Stimulated activated CD8-positive, alpha-beta memory T cell treated with anti-CD3 and anti-CD28 coated beads, Interleukin-15, amount 100 ng/mL, for 48 hours (primary cell): ENCODE measurements around the gene SOX5.

Source experiments
- DNase-seq, 2 donors: peaks; one replicate each; pipeline ENCODE4 v3.0.0-alpha.2; 2020; ENCODE audit warnings: low read depth in 2 of 2

SOX5 gene

DNA sequence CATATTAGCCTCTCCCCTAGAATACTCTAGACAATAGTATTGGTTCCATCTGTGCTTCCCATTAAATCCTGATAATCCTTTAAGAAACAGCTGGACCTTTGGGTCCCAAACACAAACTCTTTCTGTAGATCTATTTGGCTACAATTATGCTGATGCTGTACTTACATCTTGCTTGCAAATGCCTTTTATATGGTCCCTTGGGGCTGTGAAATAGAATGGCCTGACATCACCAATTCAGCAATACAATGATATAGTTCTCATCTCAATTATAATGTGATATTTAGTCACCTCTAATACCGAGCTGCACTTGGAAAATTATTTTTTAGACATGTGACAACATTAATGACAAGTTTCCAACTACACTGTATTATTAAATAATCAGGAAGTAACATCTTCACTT, 261.5 kb downstream of the SOX5 start:
- no peak for DNase-seq

DNA sequence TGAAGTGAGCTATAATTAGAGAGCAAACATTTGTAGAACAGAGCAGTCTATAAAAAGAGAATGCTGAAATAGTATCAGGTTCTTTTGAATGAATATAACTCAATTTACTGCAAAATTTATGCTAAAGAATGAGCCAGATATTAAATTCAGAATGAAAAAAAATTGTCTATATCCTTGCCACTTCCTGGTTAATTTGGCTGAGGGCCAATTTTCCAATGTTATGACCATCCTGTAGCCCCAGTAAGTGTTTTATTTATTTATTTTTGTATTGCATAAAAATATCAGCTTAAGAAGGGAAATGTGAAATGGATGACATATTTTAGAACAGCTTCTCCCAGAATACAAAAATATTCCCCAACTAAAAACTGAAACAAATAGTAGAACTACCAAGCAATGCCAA, 263.4 kb downstream of the SOX5 start:
- no peak for DNase-seq

DNA sequence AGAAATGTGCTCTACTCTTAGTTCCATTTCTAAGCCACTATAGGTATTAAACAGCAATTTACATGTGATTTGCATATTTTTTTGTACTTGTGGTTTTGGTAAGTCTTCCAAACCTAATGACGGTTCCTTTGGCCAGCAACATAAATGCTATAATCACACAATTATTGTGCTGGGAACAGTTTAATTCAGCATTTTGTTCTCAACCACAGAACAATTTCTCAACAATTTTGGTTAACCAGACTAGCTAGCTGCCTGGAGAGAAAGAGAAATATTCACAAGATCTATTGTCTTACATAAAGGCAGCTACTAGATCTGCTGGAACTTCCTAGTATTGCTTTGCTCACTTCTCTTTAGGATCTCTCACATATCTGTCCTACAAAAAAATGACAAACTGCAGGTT, 265.3 kb downstream of the SOX5 start:
- no peak for DNase-seq

DNA sequence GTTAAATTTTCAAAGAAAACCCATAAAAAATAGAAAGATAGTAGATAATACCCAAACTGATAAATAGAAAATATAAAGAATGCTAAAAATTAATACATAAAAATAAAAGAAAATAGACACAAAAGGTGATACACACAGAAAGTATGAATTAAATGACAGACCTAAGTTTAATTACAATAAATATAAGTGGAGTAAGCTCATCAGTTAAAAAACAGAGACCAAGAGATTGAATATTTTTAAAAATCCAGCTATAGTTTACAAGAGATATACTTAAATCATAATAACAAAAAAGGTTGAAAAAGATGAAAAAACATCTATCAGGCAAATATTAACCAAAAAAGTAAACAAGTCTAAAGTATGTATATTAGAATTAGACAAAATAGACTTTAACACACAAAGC, 268.2 kb downstream of the SOX5 start:
- DNase-seq: no peak

DNA sequence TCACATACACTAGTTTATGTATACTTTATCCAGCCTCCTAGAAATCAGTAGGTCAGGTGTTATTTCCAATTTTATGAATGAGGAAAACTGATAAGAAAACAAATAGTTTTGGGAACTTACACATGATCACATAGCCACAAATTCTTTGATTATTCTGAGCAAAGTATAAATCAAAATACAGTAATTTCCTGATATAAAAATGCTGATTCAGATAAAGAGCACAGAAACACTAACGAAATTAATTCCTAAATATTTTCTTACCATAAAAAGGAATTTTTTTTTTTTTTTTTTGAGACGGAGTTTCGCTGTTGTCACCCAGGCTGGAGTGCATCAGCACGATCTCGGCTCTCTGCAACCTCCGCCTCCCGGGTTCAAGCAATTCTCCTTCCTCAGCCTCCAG, 275.4 kb downstream of the SOX5 start:
- no peak for DNase-seq

DNA sequence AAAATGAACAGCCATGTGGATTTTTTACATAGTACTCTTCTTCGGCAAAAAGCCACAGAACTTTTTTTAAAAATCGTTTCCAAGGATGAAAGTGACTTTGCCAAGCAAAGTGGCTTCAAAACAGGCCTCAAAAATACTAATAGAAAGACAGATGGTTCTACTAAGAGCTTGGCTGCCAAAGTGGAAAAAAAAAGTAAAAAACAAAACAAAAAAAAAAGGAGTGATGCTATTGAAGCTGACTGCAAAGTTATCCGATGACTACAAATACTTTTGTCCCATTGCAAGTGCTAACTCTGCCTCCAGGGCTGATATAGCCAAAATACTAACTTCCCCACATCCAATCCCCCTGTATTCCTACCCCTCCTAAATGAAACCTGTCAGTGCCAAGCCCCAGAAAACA, 277.6 kb downstream of the SOX5 start:
- DNase-seq: no peak

DNA sequence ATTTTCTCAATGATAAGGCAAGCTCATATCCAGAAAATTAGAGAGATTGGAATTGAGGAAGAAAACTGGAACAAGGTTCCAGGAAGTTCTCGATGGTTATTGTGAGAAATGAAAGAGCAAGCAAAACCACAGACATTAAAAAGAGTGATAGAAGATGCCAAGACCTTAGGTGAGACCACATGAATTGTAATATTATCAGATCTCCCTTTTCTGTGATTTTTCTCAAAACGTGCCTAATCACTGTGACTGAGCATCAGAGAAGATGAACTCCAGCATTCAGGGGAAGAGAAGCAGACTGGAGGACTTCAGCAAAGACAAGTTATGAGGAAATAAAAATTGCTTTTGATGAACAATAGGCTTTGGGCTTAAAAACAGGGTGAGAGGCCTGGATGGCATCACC, 278.8 kb downstream of the SOX5 start:
- DNase-seq: no peak

DNA sequence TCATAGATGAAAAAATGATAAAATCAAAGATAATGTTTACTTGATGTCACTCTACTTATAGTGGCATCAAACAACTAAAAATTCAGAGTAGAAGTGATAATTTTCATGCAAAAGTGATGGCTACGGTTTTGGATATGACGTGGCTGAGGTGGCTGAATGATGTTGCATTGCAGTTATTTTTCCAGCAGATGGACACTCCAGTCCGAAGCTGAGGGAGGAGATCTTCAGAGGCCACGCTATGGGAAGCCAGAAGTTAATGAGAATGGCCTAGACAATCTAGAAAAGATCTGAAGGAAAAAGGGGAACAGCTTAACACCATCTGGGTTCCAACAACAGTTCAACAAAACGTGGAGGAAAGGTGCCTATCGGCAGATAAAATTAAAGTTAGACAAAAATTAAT, 279.8 kb downstream of the SOX5 start:
- DNase-seq: no peak

DNA sequence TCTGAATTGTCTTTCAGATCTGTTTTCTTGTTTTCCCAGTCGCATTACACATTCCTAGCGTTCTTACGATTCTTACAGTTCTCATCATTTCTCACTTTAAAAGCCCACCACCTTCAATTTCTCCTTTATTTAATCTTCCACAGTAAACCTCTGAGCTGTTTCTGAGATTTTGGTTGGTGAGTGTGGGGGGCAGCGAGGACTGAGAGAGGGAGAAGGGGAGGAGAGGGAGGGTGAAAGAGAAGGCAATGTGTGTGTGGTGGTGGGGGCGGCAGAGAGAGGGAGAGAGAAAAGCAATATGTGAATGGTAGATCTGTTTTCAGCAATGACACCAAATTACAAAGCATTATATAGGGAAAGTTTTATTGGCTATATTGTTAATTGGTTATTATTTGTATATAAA, 282.6 kb downstream of the SOX5 start:
- DNase-seq: no peak

DNA sequence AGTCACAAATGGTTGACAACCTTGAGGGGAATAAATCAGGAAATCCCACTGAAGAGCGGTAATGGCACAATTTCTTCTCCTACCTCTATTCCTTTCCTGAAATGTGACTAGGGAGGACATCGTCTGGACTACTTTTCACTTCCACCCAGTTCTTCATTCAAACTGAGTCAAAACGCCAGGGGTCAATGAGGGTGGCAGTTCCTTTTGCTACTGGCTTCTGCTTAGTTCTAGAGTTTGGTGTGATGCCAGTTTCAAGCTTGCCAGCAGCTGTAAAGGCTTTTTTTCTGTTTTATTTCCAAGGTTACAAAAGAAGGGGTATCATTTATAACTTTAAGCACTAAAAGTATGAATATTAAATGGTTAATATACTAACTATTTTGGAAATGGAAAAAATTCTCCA, 286.5 kb downstream of the SOX5 start:
- DNase-seq: no peak

DNA sequence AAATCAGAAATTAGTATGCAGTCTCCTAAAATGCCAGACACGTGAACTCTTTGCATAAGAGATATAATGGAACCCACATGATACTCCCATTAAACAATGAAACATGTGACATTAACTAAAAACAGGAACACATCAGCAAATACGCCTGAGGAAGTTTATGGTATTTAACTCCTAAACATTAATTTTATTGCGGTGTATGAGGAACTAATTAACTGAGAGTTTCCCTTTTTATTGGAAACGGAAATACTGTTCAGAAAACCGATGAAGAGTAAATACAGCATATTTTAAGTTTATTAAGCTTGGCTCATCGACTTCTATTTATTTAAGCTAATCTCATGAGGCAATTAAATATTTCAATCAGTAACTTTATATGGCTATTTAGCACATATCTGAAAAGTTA, 290.3 kb downstream of the SOX5 start:
- no peak for DNase-seq

DNA sequence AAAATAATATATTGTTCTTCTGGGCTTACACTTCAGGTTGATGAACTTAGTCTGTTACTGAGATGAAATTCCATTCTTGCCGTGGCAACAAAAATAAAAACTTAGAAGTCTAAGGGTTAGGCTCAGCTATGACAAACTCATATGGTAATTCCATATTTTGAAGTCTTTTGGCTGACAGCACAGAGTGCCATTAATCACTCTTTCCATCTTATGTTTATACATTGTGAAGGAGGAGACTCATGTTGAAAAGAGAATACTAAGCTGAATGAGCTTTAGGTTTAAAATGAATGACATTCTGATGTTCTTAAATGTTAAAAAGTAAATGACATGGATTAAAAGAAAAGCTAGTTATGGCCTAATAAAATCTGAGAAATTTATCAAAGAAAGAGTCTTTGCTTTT, 291.9 kb downstream of the SOX5 start:
- no peak for DNase-seq

DNA sequence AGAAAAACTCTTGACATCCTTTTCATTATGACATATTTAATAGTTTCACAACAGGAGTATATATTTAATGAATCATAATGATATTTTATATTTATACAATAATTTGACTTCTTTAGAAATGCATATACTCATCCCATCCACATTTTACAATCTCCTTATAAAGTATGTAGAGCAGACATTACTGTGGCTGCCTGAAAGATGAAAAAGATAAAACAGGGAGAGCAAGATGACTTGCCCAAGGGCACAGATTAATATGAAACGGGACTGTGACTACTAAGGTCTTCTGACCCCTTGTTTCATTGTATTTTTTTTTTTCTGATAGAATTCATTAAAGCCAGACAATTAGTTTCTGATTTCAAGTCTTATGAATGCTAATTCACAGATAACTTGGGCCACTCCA, 293.6 kb downstream of the SOX5 start:
- DNase-seq: no peak

DNA sequence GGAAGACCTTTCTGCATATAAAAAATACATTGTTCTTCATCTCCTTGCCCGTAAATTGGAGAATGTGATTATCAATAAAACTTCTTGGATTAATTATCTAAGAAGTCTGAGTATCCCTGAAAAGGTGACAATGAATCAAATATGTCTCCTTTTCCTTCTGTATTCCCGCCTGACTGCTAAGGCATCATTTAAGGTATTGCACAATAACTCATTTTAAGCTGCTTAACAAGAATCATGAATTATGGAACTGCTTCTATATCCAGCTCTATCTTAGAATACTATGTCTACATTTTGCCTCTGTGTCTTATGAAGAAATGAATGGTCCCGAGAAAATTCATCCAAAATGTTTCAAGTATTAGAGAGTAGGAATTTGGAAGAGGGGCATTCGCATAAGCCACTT, 294.4 kb downstream of the SOX5 start:
- DNase-seq: no peak

DNA sequence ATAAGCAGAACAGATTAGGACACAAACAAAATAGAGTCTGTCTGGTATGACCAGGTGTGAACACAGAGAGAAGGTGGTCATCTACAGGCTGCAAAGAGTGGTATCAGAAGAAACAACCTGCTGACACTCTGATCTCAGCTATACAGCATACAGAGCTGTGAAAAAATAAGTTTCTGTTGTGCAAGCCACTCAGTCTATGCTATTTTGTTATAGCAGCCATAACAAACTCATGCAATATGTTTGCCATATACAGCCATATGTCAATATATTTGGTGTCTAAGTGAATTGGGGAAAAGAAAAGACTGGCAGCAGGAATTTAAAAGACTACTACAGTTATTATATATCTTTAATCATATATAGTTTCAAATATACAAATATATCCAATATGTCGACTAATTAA, 300.9 kb downstream of the SOX5 start:
- DNase-seq: no peak

DNA sequence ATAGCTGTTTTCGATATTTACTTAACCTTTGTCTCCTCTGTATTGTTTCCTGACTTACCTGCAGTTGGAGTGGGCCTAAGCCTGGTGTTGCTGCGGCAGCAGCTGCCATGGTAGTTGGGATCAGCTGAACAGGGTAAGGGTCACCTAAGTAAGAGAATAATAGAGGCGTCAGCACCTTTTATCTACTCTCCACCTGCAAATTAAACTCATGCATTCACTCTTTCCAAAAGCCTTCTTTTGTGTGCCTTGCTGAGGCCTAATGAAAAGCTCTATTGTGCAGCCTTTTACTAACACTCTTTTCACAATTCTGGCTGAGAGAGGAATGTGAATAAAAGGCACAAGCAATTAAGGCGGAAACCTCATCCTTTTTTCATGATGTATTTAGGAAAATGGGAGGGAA, 308.7 kb downstream of the SOX5 start:
- DNase-seq: no peak

DNA sequence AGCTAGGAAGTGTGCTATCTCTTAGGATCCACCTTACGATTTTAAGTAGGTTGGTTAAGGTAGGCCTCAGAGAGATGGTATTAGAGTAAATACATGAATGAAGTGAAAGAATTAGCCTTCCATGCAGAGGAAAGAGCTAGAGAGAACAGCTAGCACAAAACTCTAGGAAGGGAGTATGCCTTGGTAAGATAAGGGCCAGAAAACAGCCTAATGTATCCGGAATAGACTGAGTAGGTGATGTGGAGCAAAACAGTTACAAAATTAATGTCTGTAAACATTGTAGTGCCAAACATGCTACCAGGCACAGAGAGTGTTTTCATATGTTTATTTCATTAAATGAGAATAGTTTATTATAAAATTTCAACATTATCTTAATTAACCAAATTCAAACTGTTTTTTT, 315.1 kb downstream of the SOX5 start:
- DNase-seq: no peak

DNA sequence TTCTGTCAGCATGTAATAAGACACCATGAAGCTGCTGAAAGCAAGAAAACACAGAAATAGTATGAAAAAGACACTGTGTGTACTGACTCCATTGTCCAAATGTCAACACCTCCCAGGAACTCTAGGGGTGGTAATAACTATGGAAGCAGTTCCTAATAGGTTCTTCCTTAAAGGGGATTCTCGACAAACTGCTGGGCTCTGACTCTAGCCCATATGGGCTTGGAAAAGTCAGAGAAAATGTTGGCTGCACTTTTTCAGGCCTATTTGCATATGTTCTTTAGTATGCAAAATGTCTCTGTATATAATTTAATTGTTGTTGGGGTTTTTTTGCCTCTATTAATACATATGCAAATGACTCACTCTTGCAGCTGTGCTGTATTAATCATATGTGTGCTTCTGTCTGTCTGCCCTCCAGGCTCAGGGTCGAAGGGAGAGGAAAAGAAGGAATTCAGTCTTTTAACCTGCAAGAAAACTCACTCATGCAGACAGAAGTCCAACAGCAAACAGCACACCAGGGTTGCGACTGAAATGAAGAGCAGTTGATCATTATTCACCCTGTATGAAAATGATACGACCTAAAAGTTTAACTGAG, 317.6 kb downstream of the SOX5 start:
- no peak for DNase-seq

DNA sequence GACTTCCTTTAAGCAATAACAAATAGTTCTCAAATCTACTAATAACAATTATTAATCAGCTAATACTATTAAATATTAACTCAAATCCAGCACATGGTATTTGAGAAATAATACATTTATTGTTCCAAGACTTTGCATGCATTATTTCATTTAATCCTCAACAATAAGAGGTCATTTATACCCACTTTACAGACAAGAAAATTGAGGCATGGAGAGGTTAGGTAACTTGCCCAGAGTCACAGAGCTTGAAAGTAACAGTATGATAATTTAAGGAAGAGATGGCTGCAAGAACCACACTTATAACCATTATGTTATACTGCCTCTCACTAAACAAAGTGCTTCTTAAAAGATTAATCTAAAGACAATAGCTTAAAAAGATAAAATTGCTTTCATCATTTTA, 318.9 kb downstream of the SOX5 start:
- DNase-seq: no peak

DNA sequence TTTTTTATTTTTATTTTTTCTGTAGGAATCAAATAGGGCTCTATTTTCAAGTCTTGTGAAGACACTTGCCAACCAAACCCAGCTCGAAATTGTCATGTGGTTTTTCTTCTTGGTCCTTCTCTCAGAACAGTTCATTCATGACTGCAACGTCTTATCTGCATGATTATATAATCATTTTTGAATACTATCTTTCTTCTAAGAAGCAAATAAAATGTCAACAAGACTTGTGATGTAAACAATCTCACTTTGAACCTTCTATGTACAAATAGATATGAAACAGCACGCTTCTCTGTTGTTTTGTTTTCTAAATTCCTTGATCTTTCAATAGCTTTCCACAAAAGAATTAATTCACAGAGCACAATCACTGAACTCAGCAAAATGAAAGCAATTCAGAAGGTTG, 320.7 kb downstream of the SOX5 start:
- no peak for DNase-seq

DNA sequence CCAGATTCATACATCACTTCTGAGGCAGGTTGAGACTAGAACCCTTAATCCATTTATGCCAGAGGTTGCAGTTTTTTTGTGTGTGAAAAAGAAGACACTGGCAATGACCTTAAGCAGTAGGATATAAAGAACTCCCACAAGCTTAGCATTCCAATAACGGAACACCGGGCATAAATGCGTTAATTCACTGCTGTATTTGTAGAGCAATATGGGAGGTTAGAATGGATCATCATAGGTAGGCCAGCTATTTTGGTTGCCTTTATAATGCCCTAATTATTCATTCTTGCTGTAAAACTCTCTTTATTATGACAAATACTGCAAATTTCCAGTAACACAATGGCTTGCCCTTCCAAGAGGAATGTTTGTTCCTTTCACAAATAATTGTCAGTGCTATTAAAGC, 322.7 kb downstream of the SOX5 start:
- no peak for DNase-seq

DNA sequence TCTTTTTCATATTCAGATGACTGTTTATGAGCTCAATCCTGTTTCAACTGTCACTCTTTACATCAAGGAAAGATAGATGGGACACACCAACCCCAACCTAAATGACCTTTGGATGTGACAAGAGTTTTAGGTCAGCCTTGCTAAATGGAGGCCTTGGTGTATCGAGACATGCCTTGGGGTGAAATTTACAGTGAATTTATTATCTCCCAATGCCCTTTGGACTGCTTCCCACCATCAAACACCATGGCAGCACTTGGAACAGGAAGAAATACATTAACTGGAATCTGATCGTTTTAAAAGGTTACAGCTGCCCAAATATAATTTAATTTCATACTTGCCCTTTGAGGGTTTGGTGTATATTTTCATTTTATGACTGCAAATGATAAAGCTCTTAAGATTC, 327.6 kb downstream of the SOX5 start:
- no peak for DNase-seq

DNA sequence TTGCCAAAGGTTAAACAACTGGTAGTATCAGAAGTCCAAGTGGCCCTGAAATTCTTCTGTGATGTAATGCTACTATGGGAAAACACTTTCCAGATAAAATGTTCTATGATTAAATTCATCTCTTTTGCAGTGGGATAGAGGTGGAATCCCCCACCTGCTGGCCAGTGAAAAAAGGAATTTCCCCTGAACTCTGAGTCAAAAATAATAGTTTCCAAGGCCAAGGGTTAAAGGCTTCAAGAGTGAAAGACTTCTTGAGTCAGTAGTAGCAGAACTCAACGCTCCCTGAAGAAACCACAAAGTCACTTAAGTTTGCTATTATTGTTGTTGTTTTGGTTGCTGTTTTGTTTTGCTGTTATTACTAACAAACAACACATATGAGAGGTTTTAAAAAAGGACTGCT, 330.8 kb downstream of the SOX5 start:
- DNase-seq: no peak

DNA sequence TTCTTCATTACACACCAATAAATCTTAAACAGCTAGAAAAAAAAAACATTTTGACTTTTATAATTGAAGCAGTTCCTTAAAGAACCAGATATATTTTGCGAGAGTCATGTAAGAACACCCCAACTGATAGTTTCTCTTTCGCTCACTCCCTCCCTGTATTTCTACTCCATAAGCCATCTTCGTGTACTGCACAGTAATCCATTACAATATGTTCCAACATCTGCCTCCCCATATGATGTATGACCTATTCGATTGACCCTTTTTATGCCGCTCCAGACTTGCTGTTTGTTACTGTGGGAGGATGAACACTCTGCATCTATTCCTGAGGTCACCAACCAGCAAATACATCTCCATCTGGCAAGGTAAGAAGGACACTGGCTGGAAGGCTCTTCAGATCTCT, 331.7 kb downstream of the SOX5 start:
- DNase-seq: no peak

DNA sequence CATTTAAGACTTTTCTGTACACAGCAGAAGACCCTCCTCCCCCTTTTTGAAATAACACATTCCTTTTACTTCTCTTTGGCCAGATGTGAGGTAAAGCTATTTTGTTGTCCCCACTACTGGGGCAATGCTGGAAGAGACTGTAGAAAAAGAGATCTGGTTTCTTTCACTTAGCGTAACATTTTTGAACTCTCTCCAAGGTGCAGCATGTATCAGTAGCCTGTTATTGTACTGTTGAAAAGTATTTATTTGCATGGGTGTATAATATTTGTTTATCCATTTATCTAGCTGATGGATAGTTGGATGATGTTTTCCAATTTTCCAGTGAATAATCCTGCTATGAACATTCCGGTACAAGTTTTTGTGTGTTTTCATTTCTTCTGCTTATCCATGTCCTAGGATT, 335.2 kb downstream of the SOX5 start:
- DNase-seq: no peak
